ENCODE measurements around the gene TMCO4. TPM values are rescaled to one million over a fixed set of nuclear protein-coding genes. Genes with fewer than 3 reads are reported as not detected.

Gene TMCO4
- total and polyA plus RNA-seq, 2 donors (not counting 1 experiment from before 2014, with no cell fraction given): 12.5 to 24.3 TPM

GRCh38 chr1:19728413-19729145 lies 71.1 kb downstream of the TMCO4 start:
- TF ChIP-seq CTCF (conservative IDR thresholded peaks at IDR 0.05 in 1 of 2, IDR thresholded peaks at IDR 0.05 in 1 of 2; ENCODE audit: low read depth in 1 of 2, low read length in 2 of 2) (no peak), EZH2 (IDR thresholded peaks at IDR 0.05; ENCODE audit: low read length, missing control alignments) (no peak)
- no peaks in the 10 kb centered on the region for H4K20me1 ChIP-seq (ENCODE audit: control insufficient read depth, extremely low read depth, insufficient read depth, low read length)
- no peak overlapping the region for H3K4me3 ChIP-seq (replicated peaks in 1 of 4; ENCODE audit: control extremely low read depth in 1 of 4, insufficient read depth in 1 of 4, low read depth in 3 of 4, low read length in 4 of 4)
- no peak overlapping the region for H3K27ac ChIP-seq (ENCODE audit: insufficient read depth, low read length)
- no peaks in the 10 kb centered on the region for H3K27me3 ChIP-seq (ENCODE audit: control insufficient read depth, insufficient read depth, low read length)
- H3K9me3 ChIP-seq (ENCODE audit: control insufficient read depth, insufficient read depth, low read depth, low read length): no peaks in the 10 kb centered on the region
- no peaks in the 10 kb centered on the region for H3K4me1 ChIP-seq (ENCODE audit: control insufficient read depth, extremely low read depth, insufficient read depth, low read length)
- no peak for DNase-seq (ENCODE audit: low read depth in 2 of 2)
- no peaks in the 10 kb centered on the region for H3K36me3 ChIP-seq (ENCODE audit: control insufficient read depth, insufficient read depth, low read length)
- no peak overlapping the region for H2AFZ ChIP-seq (ENCODE audit: low read length)
- no peak overlapping the region for H3K4me2 ChIP-seq (ENCODE audit: extremely low read depth, insufficient read depth, low read length)
- no peaks in the 10 kb centered on the region for H3K79me2 ChIP-seq (ENCODE audit: control insufficient read depth, insufficient read depth, low read length)
- H3K9ac ChIP-seq (ENCODE audit: insufficient read depth, low read length): no peak overlapping the region

- Histone ChIP-seq H3K36me3 (ENCODE audit: control insufficient read depth, insufficient read depth, low read length) (no peaks in the 10 kb centered on the region), H4K20me1 (ENCODE audit: control insufficient read depth, extremely low read depth, insufficient read depth, low read length) (no peaks in the 10 kb centered on the region), H3K9ac (ENCODE audit: insufficient read depth, low read length) (no peak overlapping the region), H3K79me2 (ENCODE audit: control insufficient read depth, insufficient read depth, low read length) (no peaks in the 10 kb centered on the region), H3K9me3 (ENCODE audit: control insufficient read depth, insufficient read depth, low read depth, low read length) (no peaks in the 10 kb centered on the region), H2AFZ (ENCODE audit: low read length) (no peak overlapping the region), H3K4me3 (replicated peaks in 1 of 4; ENCODE audit: control extremely low read depth in 1 of 4, insufficient read depth in 1 of 4, low read depth in 3 of 4, low read length in 4 of 4) (no peak overlapping the region), H3K27me3 (ENCODE audit: control insufficient read depth, insufficient read depth, low read length) (no peaks in the 10 kb centered on the region), H3K4me2 (ENCODE audit: extremely low read depth, insufficient read depth, low read length) (no peak overlapping the region), H3K4me1 (ENCODE audit: control insufficient read depth, extremely low read depth, insufficient read depth, low read length) (no peaks in the 10 kb centered on the region), H3K27ac (ENCODE audit: insufficient read depth, low read length) (no peak overlapping the region)
- no peak for TF ChIP-seq CTCF (conservative IDR thresholded peaks at IDR 0.05 in 1 of 2, IDR thresholded peaks at IDR 0.05 in 1 of 2; ENCODE audit: low read depth in 1 of 2, low read length in 2 of 2)
- DNase-seq (ENCODE audit: low read depth in 2 of 2): no peak
These were observed 74.1 kb downstream of the TMCO4 start for GRCh38 chr1:19725606-19726005.

GRCh38 chr1:19723874-19724273 lies 75.8 kb downstream of the TMCO4 start:
- no peak overlapping the region for H2AFZ ChIP-seq (ENCODE audit: low read length)
- no peaks in the 10 kb centered on the region for H3K4me1 ChIP-seq (ENCODE audit: control insufficient read depth, extremely low read depth, insufficient read depth, low read length)
- DNase-seq (ENCODE audit: low read depth in 2 of 2): no peak
- no peak overlapping the region for H3K9ac ChIP-seq (ENCODE audit: insufficient read depth, low read length)
- no peak overlapping the region for H3K4me2 ChIP-seq (ENCODE audit: extremely low read depth, insufficient read depth, low read length)
- H3K27me3 ChIP-seq (ENCODE audit: control insufficient read depth, insufficient read depth, low read length): no peaks in the 10 kb centered on the region
- TF ChIP-seq CTCF (conservative IDR thresholded peaks at IDR 0.05 in 1 of 2, IDR thresholded peaks at IDR 0.05 in 1 of 2; ENCODE audit: low read depth in 1 of 2, low read length in 2 of 2) (no peak), EZH2 (IDR thresholded peaks at IDR 0.05; ENCODE audit: low read length, missing control alignments) (no peak)
- no peaks in the 10 kb centered on the region for H4K20me1 ChIP-seq (ENCODE audit: control insufficient read depth, extremely low read depth, insufficient read depth, low read length)
- H3K9me3 ChIP-seq (ENCODE audit: control insufficient read depth, insufficient read depth, low read depth, low read length): no peaks in the 10 kb centered on the region
- no peaks in the 10 kb centered on the region for H3K79me2 ChIP-seq (ENCODE audit: control insufficient read depth, insufficient read depth, low read length)
- no peak overlapping the region for H3K4me3 ChIP-seq (replicated peaks in 1 of 4; ENCODE audit: control extremely low read depth in 1 of 4, insufficient read depth in 1 of 4, low read depth in 3 of 4, low read length in 4 of 4)
- H3K27ac ChIP-seq (ENCODE audit: insufficient read depth, low read length): no peak overlapping the region
- no peaks in the 10 kb centered on the region for H3K36me3 ChIP-seq (ENCODE audit: control insufficient read depth, insufficient read depth, low read length)

Measured in fibroblast of lung (primary cell).